ENCODE results near the gene DHX57.
"Not testable (repeated sequence)": the region's sequence is repeated elsewhere in the genome, so short reads cannot be mapped to it uniquely, and the experiment has no call there.

DHX57 gene

GRCh38 chr2:38794235-38794946, 81.3 kb downstream of the DHX57 start:
- DNase-seq (ENCODE audit: low spot score): no peak

GRCh38 chr2:38793511-38793910, 82.2 kb downstream of the DHX57 start:
- no peak for DNase-seq (ENCODE audit: low spot score)

- no peak for DNase-seq (ENCODE audit: low spot score)
Measured at GRCh38 chr2:38792751-38793150, 83.0 kb downstream of the DHX57 start.

GRCh38 chr2:38792321-38792720, 83.4 kb downstream of the DHX57 start:
- not testable (repeated sequence) for DNase-seq (ENCODE audit: low spot score)

- DNase-seq (ENCODE audit: low spot score): no peak
Measured at GRCh38 chr2:38791744-38792143, 84.0 kb downstream of the DHX57 start.

GRCh38 chr2:38789691-38790090, 86.0 kb downstream of the DHX57 start:
- no peak for DNase-seq (ENCODE audit: low spot score)

GRCh38 chr2:38788306-38788705, 87.4 kb downstream of the DHX57 start:
- no peak for DNase-seq (ENCODE audit: low spot score)

- DNase-seq (ENCODE audit: low spot score): no peak
Measured at GRCh38 chr2:38783586-38783985, 92.1 kb downstream of the DHX57 start.

GRCh38 chr2:38778687-38779082, 97.0 kb downstream of the DHX57 start:
- no peak for DNase-seq (ENCODE audit: low spot score)

GRCh38 chr2:38776531-38776930, 99.2 kb downstream of the DHX57 start:
- no peak for DNase-seq (ENCODE audit: low spot score)

- no peak for DNase-seq (ENCODE audit: low spot score)
Measured at GRCh38 chr2:38775921-38776225, 99.9 kb downstream of the DHX57 start.

- no peak for DNase-seq (ENCODE audit: low spot score)
Measured at GRCh38 chr2:38775097-38775920, 100.4 kb downstream of the DHX57 start.

- DNase-seq (ENCODE audit: low spot score): peak; percentile 59
Measured at GRCh38 chr2:38771632-38772031, 104.1 kb downstream of the DHX57 start.

GRCh38 chr2:38765551-38765950, 110.2 kb downstream of the DHX57 start:
- no peak for DNase-seq (ENCODE audit: low spot score)

GRCh38 chr2:38765149-38765548, 110.6 kb downstream of the DHX57 start:
- peak; percentile 48 for DNase-seq (ENCODE audit: low spot score)

GRCh38 chr2:38763728-38764127, 112.0 kb downstream of the DHX57 start:
- DNase-seq (ENCODE audit: low spot score): no peak

GRCh38 chr2:38763228-38763627, 112.5 kb downstream of the DHX57 start:
- no peak for DNase-seq (ENCODE audit: low spot score)

- not testable (repeated sequence) for DNase-seq (ENCODE audit: low spot score)
Measured at GRCh38 chr2:38755891-38756290, 119.8 kb downstream of the DHX57 start.

- DNase-seq (ENCODE audit: low spot score): no peak
Measured at GRCh38 chr2:38754506-38754905, 121.2 kb downstream of the DHX57 start.

- DNase-seq (ENCODE audit: low spot score): no peak
Measured at GRCh38 chr2:38754049-38754448, 121.7 kb downstream of the DHX57 start.

- no peak for DNase-seq (ENCODE audit: low spot score)
Measured at GRCh38 chr2:38751596-38752410, 123.9 kb downstream of the DHX57 start.

- peak; percentile 99 for DNase-seq (ENCODE audit: low spot score)
Measured at GRCh38 chr2:38750891-38751595, 124.7 kb downstream of the DHX57 start, which contains the start of gene SRSF7. TSS of gene SRSF7 (minus strand) at chr2:38751361. CDS start at chr2:38751256, 105 bp downstream.

All from AG08395 (cell line).